Loucy (cell line): Measurements from ENCODE around the gene TNFRSF8.

Source experiments
- CTCF ChIP-seq: fragments of 200-600 bp; sonication (generic); conservative IDR thresholded peaks from 2 replicates; pipeline ENCODE4 v1.5.1; 2014; ENCODE audit warnings: mild to moderate bottlenecking, antibody characterized with exemption, low read length
- EZH2phosphoT487 ChIP-seq: fragments of 200-600 bp; IDR thresholded peaks from 2 replicates; pipeline ENCODE4 v1.6.1; 2018; ENCODE audit warnings: antibody characterized with exemption, mild to moderate bottlenecking, moderate library complexity, borderline replicate concordance

GRCh38 chr1:12073796-12074195, 10.7 kb downstream of the TNFRSF8 start:
- TF ChIP-seq CTCF (no peak), EZH2phosphoT487 (no peak)
